SU-DHL-6 (cell line): ENCODE data around the gene JAK1.

Source experiments
- H2AFZ ChIP-seq: fragments of 200-600 bp; sonication (generic); 2 replicates; pipeline ENCODE4 v1.6.1; 2014; ENCODE audit warnings: low read depth, mild to moderate bottlenecking, moderate library complexity, mixed read lengths, antibody characterized with exemption, low read length; ENCODE audit not compliant: severe bottlenecking
- H3F3A ChIP-seq: fragments of 200-600 bp; shearing (Covaris generic); 2 replicates; pipeline ENCODE4 v1.6.0; 2016; ENCODE audit warnings: antibody characterized with exemption, mild to moderate bottlenecking; ENCODE audit not compliant: insufficient read depth
- H3K27ac ChIP-seq: fragments of 200-600 bp; sonication (generic); 2 replicates; pipeline ENCODE4 v1.5.1; 2016; ENCODE audit warnings: low read depth, mild to moderate bottlenecking, low read length, moderate library complexity, mixed read lengths
- H3K27me3 ChIP-seq: fragments of 200-600 bp; sonication (generic), shearing (Covaris generic); 2 replicates; pipeline ENCODE4 v1.6.0; 2014; ENCODE audit warnings: mild to moderate bottlenecking, low read length
- H3K36me3 ChIP-seq: fragments of 200-600 bp; sonication (generic); 2 replicates; pipeline ENCODE4 v1.6.1; 2014; ENCODE audit warnings: mild to moderate bottlenecking, low read length, mixed read lengths
- H3K4me2 ChIP-seq: fragments of 300-600, 200-600 bp; shearing (Covaris generic), sonication (generic); 2 replicates; pipeline ENCODE4 v1.6.0; 2014; ENCODE audit warnings: low read length, low read depth, mild to moderate bottlenecking; ENCODE audit not compliant: poor library complexity, severe bottlenecking
- H3K4me3 ChIP-seq: fragments of 200-600 bp; sonication (generic); 2 replicates; pipeline ENCODE4 v1.5.1; 2014; ENCODE audit warnings: antibody characterized with exemption, low read length, mild to moderate bottlenecking, mixed read lengths; ENCODE audit not compliant: insufficient read depth, poor library complexity, severe bottlenecking
- H3K79me2 ChIP-seq: fragments of 200-600 bp; sonication (generic); 2 replicates; pipeline ENCODE4 v1.6.1; 2014; ENCODE audit warnings: mild to moderate bottlenecking, low read length, moderate library complexity; ENCODE audit not compliant: insufficient read depth
- H3K9ac ChIP-seq: fragments of 200-600 bp; sonication (generic); 2 replicates; pipeline ENCODE4 v1.7.0; 2014; ENCODE audit warnings: mild to moderate bottlenecking, low read length
- H3K9me2 ChIP-seq: fragments of 200-600 bp; sonication (generic); replicated peaks from 2 replicates; pipeline ENCODE4 v1.6.1; 2014; ENCODE audit warnings: low read length; ENCODE audit not compliant: insufficient read depth
- H3K9me3 ChIP-seq: fragments of 200-600 bp; sonication (generic); 2 replicates; pipeline ENCODE4 v1.6.1; 2014; ENCODE audit warnings: low read length, mixed read lengths; ENCODE audit not compliant: insufficient read depth
- H4K20me1 ChIP-seq: fragments of 200-600 bp; sonication (generic); 2 replicates; pipeline ENCODE4 v1.6.1; 2014; ENCODE audit warnings: low read depth, mild to moderate bottlenecking, antibody characterized with exemption, low read length, moderate library complexity, mixed read lengths
- EZH2phosphoT487 ChIP-seq: fragments of 200-600 bp; sonication (generic), shearing (Covaris generic); conservative IDR thresholded peaks from 2 replicates; pipeline ENCODE4 v1.6.1; 2018; ENCODE audit warnings: mild to moderate bottlenecking, antibody characterized with exemption, low read length, moderate library complexity, mixed read lengths
- TF ChIP-seq, protein P1 (sequence below): fragments of 200-600 bp; sonication (generic); IDR thresholded peaks from one replicate; pipeline ENCODE4 v1.5.1; 2017; ENCODE audit warnings: antibody characterized with exemption, mild to moderate bottlenecking, low read length, moderate library complexity; ENCODE audit not compliant: insufficient read depth, poor library complexity, severe bottlenecking

Gene JAK1

DNA sequence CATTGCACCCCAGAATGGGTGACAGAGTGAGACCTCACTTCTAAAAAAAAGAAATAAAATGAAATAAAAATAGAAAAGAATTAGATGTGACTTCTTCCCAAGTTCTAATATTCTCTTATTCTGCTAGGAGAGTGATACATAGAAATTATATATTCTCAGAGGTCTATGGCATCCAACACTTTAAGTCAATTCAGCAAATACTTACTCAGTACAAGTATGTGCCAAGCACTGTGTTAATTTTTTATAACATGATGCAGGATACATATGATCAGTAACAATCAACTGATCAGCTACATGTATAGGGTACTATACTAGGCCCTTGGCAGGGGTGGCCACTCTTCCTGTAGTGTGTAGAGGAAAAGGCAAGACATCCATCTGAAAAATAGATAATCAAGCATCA lies 13.0 kb upstream of the JAK1 start:
- no peak overlapping the region for H2AFZ ChIP-seq
- TF ChIP-seq, protein P1, sequence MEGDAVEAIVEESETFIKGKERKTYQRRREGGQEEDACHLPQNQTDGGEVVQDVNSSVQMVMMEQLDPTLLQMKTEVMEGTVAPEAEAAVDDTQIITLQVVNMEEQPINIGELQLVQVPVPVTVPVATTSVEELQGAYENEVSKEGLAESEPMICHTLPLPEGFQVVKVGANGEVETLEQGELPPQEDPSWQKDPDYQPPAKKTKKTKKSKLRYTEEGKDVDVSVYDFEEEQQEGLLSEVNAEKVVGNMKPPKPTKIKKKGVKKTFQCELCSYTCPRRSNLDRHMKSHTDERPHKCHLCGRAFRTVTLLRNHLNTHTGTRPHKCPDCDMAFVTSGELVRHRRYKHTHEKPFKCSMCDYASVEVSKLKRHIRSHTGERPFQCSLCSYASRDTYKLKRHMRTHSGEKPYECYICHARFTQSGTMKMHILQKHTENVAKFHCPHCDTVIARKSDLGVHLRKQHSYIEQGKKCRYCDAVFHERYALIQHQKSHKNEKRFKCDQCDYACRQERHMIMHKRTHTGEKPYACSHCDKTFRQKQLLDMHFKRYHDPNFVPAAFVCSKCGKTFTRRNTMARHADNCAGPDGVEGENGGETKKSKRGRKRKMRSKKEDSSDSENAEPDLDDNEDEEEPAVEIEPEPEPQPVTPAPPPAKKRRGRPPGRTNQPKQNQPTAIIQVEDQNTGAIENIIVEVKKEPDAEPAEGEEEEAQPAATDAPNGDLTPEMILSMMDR, result no peak
- no peak for TF ChIP-seq EZH2phosphoT487
- H3K9me3 ChIP-seq, result no peaks in the 10 kb centered on the region
- no peak overlapping the region for H3K9ac ChIP-seq
- no peak overlapping the region for H3K27ac ChIP-seq
- H3K9me2 ChIP-seq, result no peaks in the 10 kb centered on the region
- H3K4me2 ChIP-seq, result no peak overlapping the region
- no peaks in the 10 kb centered on the region for H3F3A ChIP-seq
- no peaks in the 10 kb centered on the region for H3K79me2 ChIP-seq
- no peaks in the 10 kb centered on the region for H3K27me3 ChIP-seq
- H3K4me3 ChIP-seq, result no peak overlapping the region
- no peaks in the 10 kb centered on the region for H3K36me3 ChIP-seq
- no peaks in the 10 kb centered on the region for H4K20me1 ChIP-seq

DNA sequence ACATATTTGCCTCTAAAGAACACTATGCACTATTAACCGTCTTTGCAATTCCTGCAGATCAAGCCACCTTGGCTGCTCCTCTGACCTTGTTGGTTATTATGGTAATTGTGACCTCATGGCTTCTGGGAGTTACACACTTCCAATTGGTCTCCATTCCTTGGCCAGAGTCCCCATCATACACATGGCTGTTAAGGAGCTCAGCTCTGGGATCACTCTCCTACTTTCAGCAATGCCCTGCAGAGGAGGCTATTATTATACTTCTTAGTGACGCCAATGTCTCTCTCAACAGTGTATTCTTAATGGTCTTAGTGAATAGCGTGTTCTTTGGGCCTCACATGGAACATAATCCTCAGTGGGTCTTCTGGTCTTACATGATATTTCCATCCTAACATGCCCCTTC lies 10.0 kb upstream of the JAK1 start:
- Histone ChIP-seq H4K20me1 (no peaks in the 10 kb centered on the region), H3F3A (no peaks in the 10 kb centered on the region), H3K27ac (no peak overlapping the region), H3K9me2 (no peaks in the 10 kb centered on the region), H3K4me2 (no peak overlapping the region), H2AFZ (no peak overlapping the region), H3K4me3 (no peak overlapping the region), H3K36me3 (no peaks in the 10 kb centered on the region), H3K27me3 (no peaks in the 10 kb centered on the region), H3K9ac (no peak overlapping the region), H3K9me3 (no peaks in the 10 kb centered on the region), H3K79me2 (no peaks in the 10 kb centered on the region)
- TF ChIP-seq EZH2phosphoT487, result no peak
- TF ChIP-seq, protein P1, result no peak

DNA sequence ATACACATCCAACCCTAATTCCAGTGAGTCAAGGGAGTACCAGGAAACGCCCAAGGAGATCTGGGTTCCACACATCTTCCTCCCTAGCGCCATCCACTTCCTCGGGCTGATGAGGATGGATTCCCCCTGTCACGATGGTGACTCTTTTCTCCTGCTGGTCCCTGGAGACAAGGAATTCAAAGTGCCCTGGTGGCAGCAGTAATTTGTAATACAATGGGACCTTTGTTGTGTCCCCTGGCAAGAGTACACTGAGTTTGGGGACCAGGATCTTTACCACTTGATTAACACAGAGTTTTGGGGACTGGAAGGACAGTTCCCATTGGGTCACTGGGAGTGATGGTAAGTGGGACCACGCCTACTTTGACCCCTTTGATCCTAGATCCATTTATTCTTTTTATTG lies 9.4 kb upstream of the JAK1 start:
- Histone ChIP-seq H3K27ac (no peak overlapping the region), H3K36me3 (no peaks in the 10 kb centered on the region), H3K4me2 (no peak overlapping the region), H3F3A (no peaks in the 10 kb centered on the region), H3K9me3 (no peaks in the 10 kb centered on the region), H3K9ac (no peak overlapping the region), H3K4me3 (no peak overlapping the region), H3K27me3 (no peaks in the 10 kb centered on the region), H3K9me2 (no peaks in the 10 kb centered on the region), H3K79me2 (no peaks in the 10 kb centered on the region), H4K20me1 (no peaks in the 10 kb centered on the region), H2AFZ (no peak overlapping the region)
- no peak for TF ChIP-seq EZH2phosphoT487
- TF ChIP-seq, protein P1, result no peak

DNA sequence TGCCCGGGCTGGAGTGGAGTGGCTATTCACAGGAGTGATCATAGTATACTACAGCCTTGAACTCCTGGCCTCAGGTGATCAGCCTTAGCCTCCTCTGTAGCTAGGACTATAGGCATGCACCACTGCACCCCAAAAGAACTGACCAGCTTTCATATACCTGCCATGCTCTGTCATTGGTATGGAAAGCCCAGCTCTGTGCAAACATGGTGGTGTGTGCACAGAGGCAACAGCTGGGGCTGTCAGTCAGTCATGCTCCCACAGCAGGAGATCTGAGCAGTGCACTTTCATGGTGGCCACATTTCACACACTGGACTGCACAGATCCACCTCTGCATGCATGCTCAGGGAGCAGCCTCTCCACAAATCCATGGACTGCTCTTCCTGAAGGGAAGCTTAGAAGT lies 8.8 kb upstream of the JAK1 start:
- TF ChIP-seq, protein P1, result no peak
- TF ChIP-seq EZH2phosphoT487, result no peak
- no peaks in the 10 kb centered on the region for H3K27me3 ChIP-seq

More for the DNA sequence above, 8.8 kb upstream of the JAK1 start:
- Histone ChIP-seq H2AFZ (no peak overlapping the region), H3K9ac (no peak overlapping the region), H3K9me3 (no peaks in the 10 kb centered on the region), H4K20me1 (no peaks in the 10 kb centered on the region), H3K79me2 (no peaks in the 10 kb centered on the region), H3K4me2 (no peak overlapping the region), H3K9me2 (no peaks in the 10 kb centered on the region), H3K27ac (no peak overlapping the region), H3K36me3 (no peaks in the 10 kb centered on the region), H3F3A (no peaks in the 10 kb centered on the region), H3K4me3 (no peak overlapping the region)
